HG03060 (cell line): ENCODE measurements around the gene RIC3.
"Not testable (repeated sequence)": the region's sequence is repeated elsewhere in the genome, so short reads cannot be mapped to it uniquely, and the experiment has no call there.

Experiments used
- ATAC-seq: cut with Tn5 transposase; IDR thresholded peaks from one replicate; pipeline ENCODE4 v1.9.1; 2021; ENCODE audit warnings: low read depth, moderate number of reproducible peaks; ENCODE audit not compliant: unreplicated experiment

RIC3 gene

GRCh38 chr11:8192016-8192895 lies 23.4 kb upstream of the RIC3 start:
- ATAC-seq, result no peak

GRCh38 chr11:8190431-8190830 lies 21.6 kb upstream of the RIC3 start:
- no peak for ATAC-seq

GRCh38 chr11:8186429-8186828 lies 17.6 kb upstream of the RIC3 start:
- ATAC-seq, result no peak

- no peak for ATAC-seq
Observed at GRCh38 chr11:8183111-8183510, 14.3 kb upstream of the RIC3 start.

GRCh38 chr11:8180469-8180868 lies 11.6 kb upstream of the RIC3 start:
- no peak for ATAC-seq

GRCh38 chr11:8178297-8178696 lies 9.5 kb upstream of the RIC3 start:
- no peak for ATAC-seq

- ATAC-seq, result no peak
Observed at GRCh38 chr11:8177136-8177535, 8.3 kb upstream of the RIC3 start.

- no peak for ATAC-seq
Observed at GRCh38 chr11:8167796-8168195, 1.0 kb downstream of the RIC3 start.

GRCh38 chr11:8164746-8165145 lies 4.1 kb downstream of the RIC3 start:
- no peak for ATAC-seq

- ATAC-seq, result not testable (repeated sequence)
Observed at GRCh38 chr11:8161627-8162304, 7.1 kb downstream of the RIC3 start.

- no peak for ATAC-seq
Observed at GRCh38 chr11:8156877-8157276, 11.9 kb downstream of the RIC3 start.

- ATAC-seq, result no peak
Observed at GRCh38 chr11:8149726-8150125, 19.1 kb downstream of the RIC3 start.

GRCh38 chr11:8138526-8138925 lies 30.3 kb downstream of the RIC3 start:
- ATAC-seq, result no peak

- no peak for ATAC-seq
Observed at GRCh38 chr11:8127447-8127846, 41.4 kb downstream of the RIC3 start.

GRCh38 chr11:8126649-8127289 lies 42.1 kb downstream of the RIC3 start:
- no peak for ATAC-seq

- no peak for ATAC-seq
Observed at GRCh38 chr11:8122173-8122764, 46.6 kb downstream of the RIC3 start.

GRCh38 chr11:8111636-8112035 lies 57.2 kb downstream of the RIC3 start:
- no peak for ATAC-seq

- ATAC-seq, result no peak
Observed at GRCh38 chr11:8110396-8110795, 58.4 kb downstream of the RIC3 start.

- ATAC-seq, result no peak
Observed at GRCh38 chr11:8109675-8110074, 59.1 kb downstream of the RIC3 start.

- ATAC-seq, result no peak
Observed at GRCh38 chr11:8108421-8108820, 60.4 kb downstream of the RIC3 start.

- ATAC-seq, result no peak
Observed at GRCh38 chr11:8107642-8108041, 61.2 kb downstream of the RIC3 start.
